Uterus (tissue), 2 donors: ENCODE data around the gene HS3ST4.

Source experiments
- CTCF ChIP-seq, 4 experiments: fragments of 200-600 bp in 2 of 4; fragments of 450-650 bp in 2 of 4; sonication (generic) in 2 of 4; IDR thresholded peaks; one replicate each; pipeline ENCODE4 v1.5.1; 2016 to 2019; ENCODE audit warnings: antibody characterized with exemption in 4 of 4, mild to moderate bottlenecking in 2 of 4, moderate library complexity in 1 of 4
- POLR2A ChIP-seq, 2 donors: fragments of 450-650 bp; IDR thresholded peaks; one replicate each; pipeline ENCODE4 v1.6.1; 2016; ENCODE audit warnings: antibody characterized with exemption in 2 of 2, mild to moderate bottlenecking in 1 of 2, moderate library complexity in 1 of 2

- TF ChIP-seq CTCF (IDR thresholded peaks at IDR 0.05) (no peak), POLR2A (IDR thresholded peaks at IDR 0.05) (no peak)
These were observed 417.2 kb downstream of the HS3ST4 start for GRCh38 chr16:26108836-26109505.
